ENCODE data around the gene STARD10.

STARD10 gene

GRCh38 chr11:72742513-72743320, 51.1 kb downstream of the STARD10 start:
- no peak for DNase-seq

GRCh38 chr11:72741849-72742512, 51.9 kb downstream of the STARD10 start:
- no peak for DNase-seq

GRCh38 chr11:72741429-72741833, 52.4 kb downstream of the STARD10 start:
- DNase-seq, result no peak

DNA sequence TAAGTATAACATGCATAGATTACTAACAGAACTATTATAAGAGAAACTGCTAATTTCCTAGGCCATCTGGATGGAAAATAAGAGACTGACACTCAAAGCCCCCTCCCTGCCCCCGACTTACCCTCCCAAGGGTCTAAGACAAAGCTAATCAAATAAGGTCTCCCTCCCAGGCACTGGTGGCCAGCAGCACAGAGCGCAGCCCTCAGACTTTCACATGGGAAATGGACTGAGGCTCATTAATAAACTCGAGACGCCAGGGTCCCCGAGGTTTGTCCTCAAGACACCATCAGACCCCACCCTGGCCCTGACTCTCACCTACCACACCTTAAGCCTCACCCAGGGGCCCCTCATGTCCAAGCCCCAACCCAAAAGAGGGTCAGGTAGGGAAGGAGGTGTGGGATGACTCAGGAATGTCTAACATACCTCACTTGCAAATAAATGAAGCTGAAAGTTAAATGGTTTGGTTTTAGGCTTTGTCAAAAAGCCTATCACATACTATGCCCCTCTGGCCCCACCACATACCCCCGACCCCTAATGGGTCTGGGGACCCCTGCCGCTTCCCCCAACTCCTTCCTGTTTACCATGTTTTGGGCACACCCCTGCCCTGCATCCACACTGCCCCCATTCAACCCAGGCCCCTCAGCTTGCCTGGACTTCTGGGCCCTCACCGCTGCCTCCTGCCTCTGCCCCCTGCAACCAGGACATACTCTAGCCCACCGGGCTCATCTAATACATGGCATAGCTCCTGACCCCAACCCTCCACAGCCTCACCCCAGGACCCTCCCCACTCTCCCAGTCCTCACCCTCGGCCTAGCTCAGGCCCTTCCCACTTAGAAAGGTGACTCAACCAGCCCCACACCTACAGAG, 53.1 kb downstream of the STARD10 start:
- no peak for DNase-seq

DNA sequence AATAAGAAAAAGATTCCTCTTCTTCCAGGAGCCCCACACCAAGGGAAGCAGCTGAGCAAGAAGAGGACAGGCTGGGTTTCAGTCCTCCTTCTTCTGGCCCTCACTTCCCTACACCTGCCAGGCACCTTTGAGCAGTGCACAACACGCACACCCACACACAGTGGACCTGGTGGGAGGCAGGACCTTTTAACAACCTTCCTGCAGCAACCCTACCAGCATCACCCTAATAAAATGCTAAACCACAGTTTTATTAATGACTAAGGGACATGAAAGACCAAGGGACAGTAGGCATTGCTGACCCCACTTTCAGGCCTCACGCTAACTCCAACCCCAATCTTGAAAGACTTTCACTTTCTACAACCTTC, 53.8 kb downstream of the STARD10 start:
- no peak for DNase-seq

- DNase-seq, result no peak
These were observed 54.4 kb downstream of the STARD10 start for GRCh38 chr11:72739240-72740059.

GRCh38 chr11:72738199-72739141, 55.4 kb downstream of the STARD10 start:
- DNase-seq, result no peak

- no peak for DNase-seq
These were observed 56.5 kb downstream of the STARD10 start for GRCh38 chr11:72737336-72737735.

DNA sequence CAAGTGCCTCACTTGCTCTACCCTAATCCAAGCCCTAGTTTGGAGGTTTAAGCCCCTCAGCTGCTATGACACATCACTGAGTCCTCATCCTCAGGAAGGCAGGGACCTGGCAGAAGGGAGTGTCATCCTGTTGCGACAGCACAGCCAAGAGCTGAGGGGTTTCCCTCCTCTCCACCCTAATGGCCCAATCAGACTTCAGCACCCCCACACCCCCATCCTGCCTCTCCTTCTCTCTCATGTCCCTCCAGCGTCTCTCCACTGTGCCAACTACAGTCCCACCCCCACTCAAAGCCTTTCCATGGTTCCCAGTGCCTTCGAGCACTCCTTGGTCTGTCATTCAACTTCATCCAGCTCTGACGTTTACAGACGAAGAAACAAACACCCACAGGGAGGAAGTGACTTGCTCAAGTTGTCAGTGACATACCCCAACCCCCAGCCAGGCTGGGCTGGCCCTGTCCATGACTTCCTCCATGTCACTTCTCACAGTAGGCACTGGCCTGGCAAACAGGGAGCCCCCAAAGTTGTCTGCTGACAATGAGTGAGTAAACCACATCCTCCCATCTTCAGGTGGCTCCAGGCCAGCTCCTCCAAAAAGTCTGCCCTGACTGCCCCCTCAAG, 57.3 kb downstream of the STARD10 start:
- DNase-seq, result peak; percentile 35

DNA sequence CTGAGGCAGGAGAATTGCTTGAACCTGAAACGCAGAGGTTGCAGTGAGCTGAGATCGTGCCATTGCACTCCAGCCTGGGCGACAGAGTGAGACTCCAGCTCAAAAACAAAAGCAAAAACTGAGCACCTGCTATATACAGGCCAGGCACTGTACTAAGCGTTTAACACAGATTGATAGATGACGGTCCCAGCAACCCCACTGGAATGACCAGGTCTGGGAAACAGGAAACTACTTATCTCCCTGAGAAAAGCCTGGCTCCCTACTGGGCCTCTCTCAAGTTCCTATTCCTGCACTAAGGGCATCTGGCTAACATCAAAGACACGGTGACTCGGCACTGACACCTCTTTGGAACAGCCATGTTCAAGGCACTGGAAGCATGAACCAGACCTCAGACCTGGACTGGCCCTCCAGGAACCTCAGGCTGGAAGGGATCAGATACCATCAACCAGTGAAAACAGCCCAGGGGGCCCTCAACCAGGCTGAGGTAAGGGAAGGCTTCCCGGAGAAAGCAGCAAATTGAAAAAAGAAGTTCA, 58.3 kb downstream of the STARD10 start:
- no peak for DNase-seq

- DNase-seq, result no peak
These were observed 61.5 kb downstream of the STARD10 start for GRCh38 chr11:72732329-72732728.

DNA sequence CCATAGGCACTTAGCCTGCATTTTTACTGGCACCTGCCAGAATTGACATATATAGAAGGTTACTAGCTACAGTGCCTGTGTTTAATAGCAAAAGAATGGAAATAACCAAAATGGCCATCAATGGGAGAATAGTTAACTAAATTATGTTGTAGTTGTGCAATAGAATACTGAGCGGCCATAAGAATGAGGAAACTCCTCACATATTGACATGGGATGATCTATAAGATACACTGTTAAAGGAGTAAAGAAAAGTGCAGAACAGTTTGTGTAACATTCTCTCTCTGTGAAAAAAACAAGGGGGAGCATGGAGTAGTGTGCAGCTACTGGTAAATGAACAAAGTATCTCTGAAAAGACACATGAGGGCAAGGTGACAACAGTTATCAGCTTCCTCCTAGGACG, 63.1 kb downstream of the STARD10 start:
- no peak for DNase-seq

- DNase-seq, result no peak
These were observed 63.6 kb downstream of the STARD10 start for GRCh38 chr11:72730243-72730642.

DNA sequence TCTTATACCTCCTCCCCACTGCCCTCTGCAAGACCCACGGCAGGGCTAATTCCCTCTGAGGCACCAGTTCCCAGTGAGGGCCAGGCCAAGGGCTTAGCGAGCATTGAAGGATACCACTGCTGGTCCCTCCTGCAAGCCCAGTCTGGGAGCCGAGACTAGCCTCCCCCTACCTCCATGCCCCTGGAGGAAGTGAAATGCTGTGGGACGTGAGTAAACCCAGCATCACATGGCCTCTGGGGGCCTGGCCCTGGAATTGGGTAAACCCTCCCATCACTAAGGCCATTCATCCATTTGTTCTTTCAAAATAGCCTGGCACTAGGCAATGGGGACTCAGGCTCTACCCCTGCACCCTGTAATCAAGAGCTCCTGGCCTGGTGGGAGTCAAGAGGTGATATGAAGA, 66.3 kb downstream of the STARD10 start:
- no peak for DNase-seq

DNA sequence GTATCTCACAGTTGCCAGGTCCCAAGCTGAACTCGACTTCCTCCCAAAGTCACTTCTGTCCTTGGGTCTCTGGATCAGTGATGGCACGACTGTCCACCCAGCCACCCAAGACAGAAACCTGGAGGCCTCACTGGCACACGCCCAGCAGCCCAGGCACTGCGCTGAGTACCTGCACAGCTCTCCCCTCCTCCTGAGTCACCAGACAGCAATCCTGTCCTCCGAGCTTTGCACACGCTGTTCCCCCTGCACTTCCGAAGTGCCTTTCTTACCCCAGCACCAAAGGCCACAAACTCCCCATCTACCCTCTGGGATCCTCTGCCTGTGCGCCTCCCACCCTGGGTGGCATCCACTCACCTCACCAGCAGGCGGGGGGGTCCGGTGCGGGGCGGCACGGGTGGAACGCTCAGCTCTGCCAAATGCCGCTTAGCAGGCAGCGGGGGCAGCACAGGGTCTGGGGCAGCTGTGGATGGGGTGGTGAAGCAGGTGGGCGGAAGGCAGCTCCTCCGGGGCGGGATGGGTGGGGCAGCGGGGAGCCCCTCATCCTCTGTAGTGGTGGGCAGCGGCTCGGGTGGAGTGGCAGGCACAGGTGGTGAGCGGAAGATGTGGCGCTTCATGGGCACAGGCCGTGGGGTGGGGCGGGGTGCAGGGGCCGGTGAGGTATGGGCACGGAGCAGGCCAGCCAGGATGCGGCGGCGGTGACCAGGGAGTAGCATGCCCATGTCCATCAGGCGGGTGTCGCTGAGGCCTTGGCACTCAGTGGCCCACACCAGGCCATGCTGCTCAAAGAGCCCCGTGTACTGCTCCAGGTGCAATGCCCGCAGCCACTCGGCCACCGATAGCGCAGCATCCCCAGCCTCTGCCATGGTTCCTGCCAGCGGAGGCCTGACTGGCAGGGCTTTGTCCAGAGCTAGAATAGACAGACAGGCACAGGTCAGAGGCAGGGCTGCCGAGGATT, 67.3 kb downstream of the STARD10 start:
- no peak for DNase-seq

- no peak for DNase-seq
These were observed 68.2 kb downstream of the STARD10 start for GRCh38 chr11:72725724-72726028.

- peak; percentile 67 for DNase-seq
These were observed 68.8 kb downstream of the STARD10 start for GRCh38 chr11:72724851-72725723.

GRCh38 chr11:72724021-72724551, 69.8 kb downstream of the STARD10 start:
- no peak for DNase-seq
